Lung (tissue), 12 donors: Measurements from ENCODE around the gene NFE2L2. TPM values are rescaled to one million over a fixed set of nuclear protein-coding genes. Genes with fewer than 3 reads are reported as not detected.

Experiments
- ATAC-seq: fragments of 200-7000 bp; cut with Tn5 transposase; one replicate; pipeline ENCODE4 v1.9.1; 2020; ENCODE audit warnings: moderate number of reproducible peaks; ENCODE audit not compliant: insufficient read depth, low FRiP score
- DNase-seq, 3 donors: peaks; one replicate each; pipeline ENCODE4 v3.0.0-alpha.2; 2013 to 2017
- H3K27ac ChIP-seq, 2 donors: one replicate each; pipeline ENCODE4 v1.5.1; 2013; ENCODE audit warnings: mild to moderate bottlenecking in 2 of 2, moderate library complexity in 2 of 2, control low read depth in 1 of 2, inconsistent platforms in 1 of 2, low read depth in 1 of 2, low read length in 1 of 2
- H3K27me3 ChIP-seq, 3 donors: one replicate each; pipeline ENCODE4 v1.5.1; 2013; ENCODE audit warnings: low read length in 2 of 3; ENCODE audit not compliant: control insufficient read depth in 3 of 3, insufficient read depth in 3 of 3
- H3K36me3 ChIP-seq, 4 donors: one replicate each; pipeline ENCODE4 v1.5.1; 2013; ENCODE audit warnings: low read length in 4 of 4, mild to moderate bottlenecking in 1 of 4, moderate library complexity in 1 of 4; ENCODE audit not compliant: control insufficient read depth in 4 of 4, insufficient read depth in 4 of 4
- H3K4me1 ChIP-seq, 5 donors: one replicate each; pipeline ENCODE4 v1.5.1; 2013; ENCODE audit warnings: low read length in 5 of 5, mild to moderate bottlenecking in 2 of 5, moderate library complexity in 1 of 5; ENCODE audit not compliant: control insufficient read depth in 5 of 5, insufficient read depth in 5 of 5
- H3K4me3 ChIP-seq: one replicate; pipeline ENCODE4 v1.5.1; 2013; ENCODE audit warnings: mild to moderate bottlenecking, control low read depth, moderate library complexity
- H3K9ac ChIP-seq, 2 donors: one replicate each; pipeline ENCODE4 v1.5.1; 2013; ENCODE audit warnings: low read length in 2 of 2, control low read depth in 1 of 2; ENCODE audit not compliant: insufficient read depth in 1 of 2
- H3K9me3 ChIP-seq, 4 donors: one replicate each; pipeline ENCODE4 v1.5.1; 2013; ENCODE audit warnings: low read length in 3 of 4, mild to moderate bottlenecking in 1 of 4, moderate library complexity in 1 of 4; ENCODE audit not compliant: control insufficient read depth in 4 of 4, insufficient read depth in 3 of 4
- CTCF ChIP-seq: IDR thresholded peaks from 2 replicates; pipeline ENCODE4 v1.5.1; 2012; ENCODE audit warnings: mild to moderate bottlenecking; ENCODE audit errors: control extremely low read depth, extremely low read depth
- WGBS, 2 donors: extraction: QIAGEN DNeasy Blood & Tissue Kit; methylation state at CpG; one replicate each; pipeline ENCODE4 v1.1.7; 2013; 5-methylcytosine and 5-hydroxymethylcytosine counted together
- polyA plus RNA-seq, 2 donors: library from polyadenylated mRNA; stranded (reverse); fragments of 200-250 nt; gene quantifications; one replicate each; pipeline ENCODE4 v1.2.1, GENCODE V29; 2013
- total RNA-seq, 2 donors: library from RNA; depleted of rRNA in 1 of 2; stranded (reverse); fragments of >200 nt in 1 of 2; gene quantifications; one replicate each; pipeline ENCODE4 v1.2.1, GENCODE V29; 2014 to 2021
- donor health status: control.
- donor health status: control.
- donor health status: Bipolar disorder and iron deficiency.
- donor health status: healthy.
- donor health status: DM: yes; HTN: yes; CAD: no.

The NFE2L2 gene
- total and polyA plus RNA-seq, 4 donors: 45.5 to 145 (median 80.6) TPM

- ATAC-seq (peak; percentile 85), DNase-seq (peak; percentile 92 to 93 (median 93))
- Histone ChIP-seq H3K9me3 (no peaks in the 10 kb centered on the region), H3K9ac (peak overlapping the region; percentile 94 to 98), H3K27ac (peak overlapping the region; percentile 100), H3K4me3 (peak overlapping the region; percentile 98), H3K4me1 (peaks cover 4 to 33% (median 6%) of the 10 kb centered on the region in 5 donors), H3K27me3 (no peaks in the 10 kb centered on the region), H3K36me3 (peaks cover 9 to 29% (median 22%) of the 10 kb centered on the region in 4 donors)
- 0% methylated on average over 57 to 74 of the region's 74 CpGs for WGBS, 2 donors
- no peak for TF ChIP-seq CTCF
Measured at GRCh38 chr2:177212891-177213856, 51.4 kb downstream of the NFE2L2 start.

- Histone ChIP-seq H3K27me3 (no peaks in the 10 kb centered on the region), H3K9me3 (no peaks in the 10 kb centered on the region), H3K27ac (peak within 1 kb of the TSS; percentile 100), H3K36me3 (peaks cover 7 to 25% (median 16%) of the 10 kb centered on the region in 4 donors), H3K4me3 (peak within 1 kb of the TSS; percentile 98), H3K9ac (peak within 1 kb of the TSS; percentile 99 to 100), H3K4me1 (peaks cover 3 to 33% (median 6%) of the 10 kb centered on the region in 5 donors)
- TF ChIP-seq CTCF: no peak
- 0 to 7% methylated on average over 65 to 74 of the region's 74 CpGs for WGBS, 2 donors
- ATAC-seq: peak; percentile 95
- DNase-seq: peak; percentile 100
Measured at GRCh38 chr2:177212106-177212890, 52.2 kb downstream of the NFE2L2 start, which contains the start of gene HNRNPA3. HNRNPA3 (plus strand) TSS chr2:177212794; CDS start chr2:177212800, 6 bp downstream.

GRCh38 chr2:177211576-177212105, 52.9 kb downstream of the NFE2L2 start:
- Histone ChIP-seq H3K4me1 (peaks cover 3 to 33% (median 6%) of the 10 kb centered on the region in 5 donors), H3K27me3 (no peaks in the 10 kb centered on the region), H3K9ac (peak overlapping the region; percentile 99 to 100), H3K4me3 (peak overlapping the region; percentile 34), H3K27ac (peak overlapping the region; percentile 95 to 99), H3K9me3 (no peaks in the 10 kb centered on the region), H3K36me3 (peaks cover 5 to 19% (median 13%) of the 10 kb centered on the region in 4 donors)
- ATAC-seq (no peak), DNase-seq (peak in 1 of 3 donors; percentile 44)
- TF ChIP-seq CTCF: no peak
- WGBS, 2 donors: 4% methylated on average over 6 of the region's 6 CpGs
